A549 (cell line): ENCODE measurements around the gene HRH2. TPM values are rescaled to one million over a fixed set of nuclear protein-coding genes. Genes with fewer than 3 reads are reported as not detected.

Source experiments
- ATAC-seq, 2 experiments: fragments of 200-7000 bp in 1 of 2; fragments of >200 bp in 1 of 2; cut with Nextera tagmentation in 1 of 2; cut with Tn5 transposase in 1 of 2; 3 replicates each; pipeline versions ENCODE4 v1.8.0 to v1.9.1; 2018 to 2020; ENCODE audit warnings: mild to moderate bottlenecking in 1 of 2, moderate library complexity in 1 of 2
- CTCF ChIA-PET: fragments of 300-600 bp; sonication (Branson Sonifier 250); formaldehyde crosslinking; extraction: SDS; loops from one replicate; lab custom pipeline; 2021; ENCODE audit warnings: antibody characterized with exemption, inconsistent platforms; lab: Yijun Ruan, JAX
- POLR2A ChIA-PET: fragments of 350-600 bp; formaldehyde crosslinking; extraction: SDS; loops from one replicate; lab custom pipeline; 2021; ENCODE audit warnings: antibody characterized with exemption, inconsistent platforms; lab: Yijun Ruan, JAX
- DNase-seq, 2 experiments: peaks; one replicate each; pipeline versions ENCODE4 v3.0.0 to v3.0.0-alpha.2; 2011 to 2016; ENCODE audit warnings: low read depth in 1 of 2, low spot score in 1 of 2
- FAIRE-seq: peaks from 2 replicates; lab custom pipeline; 2011; peaks lifted over from hg19 to GRCh38; lab: Jason Lieb, UNC
- H3K27ac ChIP-seq, 2 experiments: fragments of >200 bp; sonication (Bioruptor Twin); formaldehyde crosslinking; 3 replicates each; pipeline ENCODE4 v1.5.1; 2016 to 2017
- H3K4me1 ChIP-seq: fragments of >200 bp; sonication (Bioruptor Twin); formaldehyde crosslinking; 3 replicates; pipeline ENCODE4 v1.6.1; 2016
- H3K4me2 ChIP-seq: fragments of >200 bp; sonication (Bioruptor Twin); formaldehyde crosslinking; 3 replicates; pipeline ENCODE4 v1.6.1; 2016
- H3K4me3 ChIP-seq: fragments of >200 bp; sonication (Bioruptor Twin); formaldehyde crosslinking; 3 replicates; pipeline ENCODE4 v1.5.1; 2016
- H3K9me3 ChIP-seq: fragments of >200 bp; sonication (Bioruptor Twin); formaldehyde crosslinking; 3 replicates; pipeline ENCODE4 v1.6.1; 2016
- CBX2 ChIP-seq: fragments of 200-600 bp; sonication (generic); IDR thresholded peaks from 2 replicates; pipeline ENCODE4 v1.6.1; 2016; ENCODE audit warnings: low read depth, mild to moderate bottlenecking, borderline replicate concordance
- CHD2 ChIP-seq: fragments of 150-350 bp; IDR thresholded peaks from 2 replicates; pipeline ENCODE4 v1.6.1; 2014; ENCODE audit warnings: low read length; ENCODE audit not compliant: partially characterized antibody
- CHD4 ChIP-seq: fragments of 200-600 bp; sonication (generic); IDR thresholded peaks from 2 replicates; pipeline ENCODE4 v1.6.1; 2016; ENCODE audit warnings: antibody characterized with exemption, mild to moderate bottlenecking, borderline replicate concordance
- EHMT2 ChIP-seq: fragments of 200-600 bp; sonication (generic); IDR thresholded peaks from 2 replicates; pipeline ENCODE4 v1.6.1; 2016; ENCODE audit warnings: antibody characterized with exemption, low read depth, mild to moderate bottlenecking, moderate library complexity
- ESRRA ChIP-seq: fragments of 150-350 bp; IDR thresholded peaks from 2 replicates; pipeline ENCODE4 v1.6.1; 2014; ENCODE audit warnings: mild to moderate bottlenecking, low read length, borderline replicate concordance
- HDAC2 ChIP-seq: fragments of 200-600 bp; sonication (generic); IDR thresholded peaks from 2 replicates; pipeline ENCODE4 v1.6.1; 2016
- HEYL ChIP-seq: fragments of 250-450 bp; sonication (Bioruptor Pico); IDR thresholded peaks from 2 replicates; pipeline ENCODE4 v1.8.0; 2021; ENCODE audit warnings: mild to moderate bottlenecking, moderate library complexity
- JUNB ChIP-seq: fragments of >200 bp; sonication (Bioruptor Twin); formaldehyde crosslinking; IDR thresholded peaks from 2 replicates; pipeline ENCODE4 v1.6.1; 2016
- KDM5A ChIP-seq: fragments of 200-600 bp; sonication (generic); IDR thresholded peaks from 2 replicates; pipeline ENCODE4 v1.6.1; 2016; ENCODE audit warnings: antibody characterized with exemption, mild to moderate bottlenecking
- MAFK ChIP-seq: fragments of 450-650 bp; IDR thresholded peaks from 2 replicates; pipeline ENCODE4 v1.6.1; 2014; ENCODE audit not compliant: partially characterized antibody
- MYC ChIP-seq: IDR thresholded peaks from 2 replicates; pipeline ENCODE4 v1.6.1; 2012; ENCODE audit warnings: mild to moderate bottlenecking, inconsistent platforms, low read length, improper control_type of control experiment, borderline replicate concordance
- NFE2L2 ChIP-seq: fragments of 150-350 bp; conservative IDR thresholded peaks from 2 replicates; pipeline ENCODE4 v1.6.1; 2014; ENCODE audit warnings: low read length
- PHF8 ChIP-seq: fragments of 200-600 bp; sonication (generic); IDR thresholded peaks from 2 replicates; pipeline ENCODE4 v1.6.1; 2016; ENCODE audit warnings: low read depth, mild to moderate bottlenecking, antibody characterized with exemption, moderate library complexity, borderline replicate concordance
- RARB ChIP-seq: fragments of 250-450 bp; sonication (Bioruptor Pico); IDR thresholded peaks from 2 replicates; pipeline ENCODE4 v1.8.0; 2021; ENCODE audit warnings: mild to moderate bottlenecking, moderate library complexity
- SMC3 ChIP-seq: fragments of >200 bp; sonication (Bioruptor Twin); formaldehyde crosslinking; IDR thresholded peaks from 3 replicates; pipeline ENCODE4 v1.6.1; 2018; ENCODE audit warnings: inconsistent platforms
- ZC3H11A ChIP-seq: fragments of 450-650 bp; IDR thresholded peaks from 2 replicates; pipeline ENCODE4 v1.6.1; 2014; ENCODE audit warnings: antibody characterized with exemption, mild to moderate bottlenecking
- ZFP36 ChIP-seq: fragments of 450-650 bp; IDR thresholded peaks from 2 replicates; pipeline ENCODE4 v1.6.1; 2014; ENCODE audit warnings: borderline replicate concordance; ENCODE audit not compliant: partially characterized antibody
- WGBS: methylation state at CpG from one replicate; pipeline ENCODE4 v1.1.6; 2017; ENCODE audit errors: missing lambda C conversion rate; 5-methylcytosine and 5-hydroxymethylcytosine counted together
- polyA plus RNA-seq, 4 experiments: library from polyadenylated mRNA; depleted of rRNA in 3 of 4; stranded (reverse); fragments of >200 nt; fragmentation: RNase III in 1 of 4; extraction: RNeasy Plus Mini Kit Qiagen cat#74134 plus additional on column Dnase treatment in 1 of 4; gene quantifications; 2 replicates in 3 of 4; 3 replicates in 1 of 4; pipeline ENCODE4 v1.2.3, GENCODE V29; 2011 to 2017
- TF ChIP-seq, protein P1 (sequence below): fragments of >200 bp; sonication (Bioruptor Twin); formaldehyde crosslinking; IDR thresholded peaks from 2 replicates; pipeline ENCODE4 v1.6.1; 2016
- TF ChIP-seq, protein P2 (sequence below): fragments of >200 bp; sonication (Bioruptor Twin); formaldehyde crosslinking; IDR thresholded peaks from 3 replicates; pipeline ENCODE4 v1.6.1; 2016
- TF ChIP-seq, protein P3 (sequence below): fragments of 250-450 bp; sonication (Bioruptor Pico); IDR thresholded peaks from 2 replicates; pipeline ENCODE4 v1.5.0; 2021; ENCODE audit warnings: mild to moderate bottlenecking, moderate library complexity, borderline replicate concordance
- TF ChIP-seq, protein P4 (sequence below): fragments of 200-600 bp; sonication (generic); IDR thresholded peaks from 2 replicates; pipeline ENCODE4 v1.6.1; 2016; ENCODE audit warnings: antibody characterized with exemption, mild to moderate bottlenecking, moderate library complexity

Gene HRH2
- polyA plus RNA-seq, 2 of the 4 experiments (the other 2 are of a cell fraction), result 0.58 to 0.62 TPM

DNA sequence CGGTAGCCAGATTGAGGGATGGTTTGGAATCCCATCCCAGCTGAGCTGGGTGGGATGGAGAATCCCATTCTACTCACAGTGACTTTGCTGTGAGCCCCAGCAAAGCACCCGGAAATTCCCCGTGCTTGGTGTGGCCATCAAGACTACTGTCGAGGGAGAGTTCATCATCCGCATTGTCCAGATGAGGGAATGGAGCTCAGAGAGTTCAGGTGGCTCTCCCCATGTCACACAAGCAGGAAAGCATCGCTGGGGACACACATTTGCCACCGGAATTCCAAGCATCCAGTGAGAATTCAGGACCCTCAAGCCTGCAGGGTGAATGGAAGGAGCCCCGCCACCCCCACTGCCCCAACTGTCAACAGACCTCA, 54.4 kb downstream of the HRH2 start:
- TF ChIP-seq EHMT2, result no peak
- no peak for TF ChIP-seq PHF8
- TF ChIP-seq MYC, result no peak
- no peak for TF ChIP-seq HEYL (CRISPR knock-in tag)
- TF ChIP-seq, protein P1, sequence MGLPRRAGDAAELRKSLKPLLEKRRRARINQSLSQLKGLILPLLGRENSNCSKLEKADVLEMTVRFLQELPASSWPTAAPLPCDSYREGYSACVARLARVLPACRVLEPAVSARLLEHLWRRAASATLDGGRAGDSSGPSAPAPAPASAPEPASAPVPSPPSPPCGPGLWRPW, result no peak
- TF ChIP-seq ZC3H11A, result no peak
- TF ChIP-seq KDM5A, result no peak
- POLR2A ChIA-PET, result no interaction called here
- no peak for FAIRE-seq
- Histone ChIP-seq H3K9me3 (peaks cover 18% of the 10 kb centered on the region), H3K4me3 (no peak overlapping the region), H3K4me2 (no peak overlapping the region), H3K27ac (no peak overlapping the region), H3K4me1 (no peaks in the 10 kb centered on the region)
- DNase-seq, result no peak
- CTCF ChIA-PET, result interaction anchor here (1.0 to 3.6 kb wide), 3 partner anchors 18 to 178 kb away, joined by 3 to 18 read pairs (median 15); no protein-coding TSS in a partner anchor
- 51% methylated on average over 8 of the region's 8 CpGs for WGBS
- ATAC-seq, result no peak

DNA sequence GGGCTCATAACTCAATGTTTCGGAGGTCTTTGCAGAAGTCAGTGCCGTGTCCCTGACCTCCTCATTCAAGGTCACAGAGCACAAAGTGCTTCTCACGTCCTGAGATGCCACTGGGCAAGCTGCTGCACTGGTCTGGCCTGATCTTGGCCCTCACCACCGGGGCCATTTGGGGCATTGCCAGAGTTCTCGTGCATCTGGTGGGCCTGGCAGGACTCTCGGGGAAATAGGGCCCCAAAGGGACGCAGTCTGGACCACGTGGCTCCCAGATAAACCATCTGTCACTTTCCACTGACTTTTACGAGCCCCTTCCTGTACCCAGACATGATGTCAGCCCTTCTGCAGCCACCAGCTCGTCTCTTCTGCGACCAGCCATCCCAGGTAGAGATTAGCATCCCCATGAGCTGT, 54.8 kb downstream of the HRH2 start:
- no peak for TF ChIP-seq CHD4
- TF ChIP-seq NFE2L2, result no peak
- no peak for TF ChIP-seq CHD2
- TF ChIP-seq ZFP36, result no peak
- TF ChIP-seq, protein P2, sequence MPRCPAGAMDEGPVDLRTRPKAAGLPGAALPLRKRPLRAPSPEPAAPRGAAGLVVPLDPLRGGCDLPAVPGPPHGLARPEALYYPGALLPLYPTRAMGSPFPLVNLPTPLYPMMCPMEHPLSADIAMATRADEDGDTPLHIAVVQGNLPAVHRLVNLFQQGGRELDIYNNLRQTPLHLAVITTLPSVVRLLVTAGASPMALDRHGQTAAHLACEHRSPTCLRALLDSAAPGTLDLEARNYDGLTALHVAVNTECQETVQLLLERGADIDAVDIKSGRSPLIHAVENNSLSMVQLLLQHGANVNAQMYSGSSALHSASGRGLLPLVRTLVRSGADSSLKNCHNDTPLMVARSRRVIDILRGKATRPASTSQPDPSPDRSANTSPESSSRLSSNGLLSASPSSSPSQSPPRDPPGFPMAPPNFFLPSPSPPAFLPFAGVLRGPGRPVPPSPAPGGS, result no peak
- TF ChIP-seq HDAC2, result no peak
- TF ChIP-seq, protein P3, sequence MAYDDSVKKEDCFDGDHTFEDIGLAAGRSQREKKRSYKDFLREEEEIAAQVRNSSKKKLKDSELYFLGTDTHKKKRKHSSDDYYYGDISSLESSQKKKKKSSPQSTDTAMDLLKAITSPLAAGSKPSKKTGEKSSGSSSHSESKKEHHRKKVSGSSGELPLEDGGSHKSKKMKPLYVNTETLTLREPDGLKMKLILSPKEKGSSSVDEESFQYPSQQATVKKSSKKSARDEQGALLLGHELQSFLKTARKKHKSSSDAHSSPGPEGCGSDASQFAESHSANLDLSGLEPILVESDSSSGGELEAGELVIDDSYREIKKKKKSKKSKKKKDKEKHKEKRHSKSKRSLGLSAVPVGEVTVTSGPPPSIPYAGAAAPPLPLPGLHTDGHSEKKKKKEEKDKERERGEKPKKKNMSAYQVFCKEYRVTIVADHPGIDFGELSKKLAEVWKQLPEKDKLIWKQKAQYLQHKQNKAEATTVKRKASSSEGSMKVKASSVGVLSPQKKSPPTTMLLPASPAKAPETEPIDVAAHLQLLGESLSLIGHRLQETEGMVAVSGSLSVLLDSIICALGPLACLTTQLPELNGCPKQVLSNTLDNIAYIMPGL (CRISPR knock-in tag), result no peak
- TF ChIP-seq JUNB, result no peak
- no peak for TF ChIP-seq ESRRA
- TF ChIP-seq, protein P4, sequence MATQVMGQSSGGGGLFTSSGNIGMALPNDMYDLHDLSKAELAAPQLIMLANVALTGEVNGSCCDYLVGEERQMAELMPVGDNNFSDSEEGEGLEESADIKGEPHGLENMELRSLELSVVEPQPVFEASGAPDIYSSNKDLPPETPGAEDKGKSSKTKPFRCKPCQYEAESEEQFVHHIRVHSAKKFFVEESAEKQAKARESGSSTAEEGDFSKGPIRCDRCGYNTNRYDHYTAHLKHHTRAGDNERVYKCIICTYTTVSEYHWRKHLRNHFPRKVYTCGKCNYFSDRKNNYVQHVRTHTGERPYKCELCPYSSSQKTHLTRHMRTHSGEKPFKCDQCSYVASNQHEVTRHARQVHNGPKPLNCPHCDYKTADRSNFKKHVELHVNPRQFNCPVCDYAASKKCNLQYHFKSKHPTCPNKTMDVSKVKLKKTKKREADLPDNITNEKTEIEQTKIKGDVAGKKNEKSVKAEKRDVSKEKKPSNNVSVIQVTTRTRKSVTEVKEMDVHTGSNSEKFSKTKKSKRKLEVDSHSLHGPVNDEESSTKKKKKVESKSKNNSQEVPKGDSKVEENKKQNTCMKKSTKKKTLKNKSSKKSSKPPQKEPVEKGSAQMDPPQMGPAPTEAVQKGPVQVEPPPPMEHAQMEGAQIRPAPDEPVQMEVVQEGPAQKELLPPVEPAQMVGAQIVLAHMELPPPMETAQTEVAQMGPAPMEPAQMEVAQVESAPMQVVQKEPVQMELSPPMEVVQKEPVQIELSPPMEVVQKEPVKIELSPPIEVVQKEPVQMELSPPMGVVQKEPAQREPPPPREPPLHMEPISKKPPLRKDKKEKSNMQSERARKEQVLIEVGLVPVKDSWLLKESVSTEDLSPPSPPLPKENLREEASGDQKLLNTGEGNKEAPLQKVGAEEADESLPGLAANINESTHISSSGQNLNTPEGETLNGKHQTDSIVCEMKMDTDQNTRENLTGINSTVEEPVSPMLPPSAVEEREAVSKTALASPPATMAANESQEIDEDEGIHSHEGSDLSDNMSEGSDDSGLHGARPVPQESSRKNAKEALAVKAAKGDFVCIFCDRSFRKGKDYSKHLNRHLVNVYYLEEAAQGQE, result no peak
- no peak for TF ChIP-seq SMC3
- TF ChIP-seq CBX2, result no peak
- TF ChIP-seq, protein P1, result no peak
- no peak for TF ChIP-seq PHF8
- TF ChIP-seq MAFK, result no peak
- no peak for TF ChIP-seq EHMT2
- TF ChIP-seq RARB, result no peak
- TF ChIP-seq, all 56 proteins: peak for 0
- 27% methylated on average over 11 of the region's 11 CpGs for WGBS
- ChIA-PET CTCF (interaction anchor here (1.0 to 3.6 kb wide), 2 partner anchors 24 to 179 kb away, joined by 3 to 15 read pairs; no protein-coding TSS in a partner anchor), POLR2A (no interaction called here)
- DNase-seq, result no peak
- Histone ChIP-seq H3K9me3 (peaks cover 21% of the 10 kb centered on the region), H3K4me2 (no peak overlapping the region), H3K4me1 (no peaks in the 10 kb centered on the region), H3K27ac (no peak overlapping the region), H3K4me3 (no peak overlapping the region)
- no peak for FAIRE-seq
- no peak for ATAC-seq
